Endothelial cell of umbilical vein (primary cell): Measurements from ENCODE around the gene PLXNC1. TPM values are rescaled to one million over a fixed set of nuclear protein-coding genes. Genes with fewer than 3 reads are reported as not detected.

Experiments
- BruUV-seq: library from RNA; stranded (reverse); fragments of 400-500 nt; replicated peaks from 2 replicates; lab custom pipeline; 2021; lab: Mats Ljungman, UMichigan
- CTCF ChIA-PET: fragments of 300-600, 350-600 bp; sonication (Branson Sonifier 250); formaldehyde crosslinking; loops from one replicate; lab custom pipeline; 2021; ENCODE audit warnings: antibody characterized with exemption, inconsistent platforms; lab: Charles Lee
- POLR2A ChIA-PET: fragments of 300-600, 350-600 bp; sonication (Branson Sonifier 250); formaldehyde crosslinking; loops from one replicate; lab custom pipeline; 2021; ENCODE audit warnings: antibody characterized with exemption, inconsistent platforms; lab: Charles Lee
- DNase-seq: peaks from one replicate; pipeline ENCODE4 v3.0.0-alpha.2; 2011; ENCODE audit warnings: low read depth, low spot score
- FAIRE-seq: peaks from 2 replicates; lab custom pipeline; 2011; peaks lifted over from hg19 to GRCh38; lab: Jason Lieb, UNC
- H2AFZ ChIP-seq: 2 replicates; pipeline ENCODE4 v1.6.0; 2012; ENCODE audit warnings: low read depth, low read length, control low read depth, inconsistent platforms
- H3K27ac ChIP-seq: 2 replicates; pipeline ENCODE4 v1.5.1; 2011; ENCODE audit warnings: low read depth, mild to moderate bottlenecking, control low read depth, low read length, moderate library complexity; ENCODE audit not compliant: insufficient read depth
- H3K27me3 ChIP-seq, 2 experiments: 2 replicates each; pipeline versions ENCODE4 v1.6.0 to v1.6.1; 2011; ENCODE audit warnings: low read length in 2 of 2, mixed read lengths in 1 of 2; ENCODE audit not compliant: control insufficient read depth in 2 of 2, insufficient read depth in 2 of 2
- H3K36me3 ChIP-seq, 2 experiments: 2 replicates in 1 of 2; 3 replicates in 1 of 2; pipeline ENCODE4 v1.5.1; 2011; ENCODE audit warnings: low read length in 2 of 2, mild to moderate bottlenecking in 1 of 2, moderate library complexity in 1 of 2; ENCODE audit not compliant: control insufficient read depth in 2 of 2, insufficient read depth in 2 of 2; ENCODE audit errors: extremely low read depth in 1 of 2
- H3K4me1 ChIP-seq: 3 replicates; pipeline ENCODE4 v1.5.1; 2011; ENCODE audit warnings: mild to moderate bottlenecking, low read length; ENCODE audit not compliant: control insufficient read depth, insufficient read depth; ENCODE audit errors: extremely low read depth
- H3K4me2 ChIP-seq: 2 replicates; pipeline ENCODE4 v1.6.1; 2011; ENCODE audit warnings: low read length, control low read depth, mixed read lengths; ENCODE audit not compliant: insufficient read depth
- H3K4me3 ChIP-seq, 3 experiments: fragments of 200-600 bp in 1 of 3; sonication (generic), shearing (Covaris generic) in 1 of 3; replicated peaks in 1 of 3; 2 replicates each; pipeline ENCODE4 v1.5.1; 2011 to 2016; ENCODE audit warnings: control low read depth in 3 of 3, low read length in 3 of 3, mild to moderate bottlenecking in 2 of 3, inconsistent platforms in 1 of 3, low read depth in 1 of 3, moderate library complexity in 1 of 3; ENCODE audit not compliant: insufficient read depth in 1 of 3
- H3K79me2 ChIP-seq: 2 replicates; pipeline ENCODE4 v1.6.0; 2012; ENCODE audit warnings: low read length, inconsistent platforms; ENCODE audit not compliant: control insufficient read depth, insufficient read depth
- H3K9ac ChIP-seq: replicated peaks from 2 replicates; pipeline ENCODE3; 2011; ENCODE audit warnings: low read length, control low read depth; ENCODE audit not compliant: insufficient read depth; ENCODE audit errors: extremely low read depth
- H3K9me1 ChIP-seq: replicated peaks from 3 replicates; pipeline ENCODE4 v1.6.0; 2011; ENCODE audit warnings: mild to moderate bottlenecking, low read length; ENCODE audit not compliant: control insufficient read depth, insufficient read depth; ENCODE audit errors: extremely low read depth
- H3K9me3 ChIP-seq: replicated peaks from 2 replicates; pipeline ENCODE4 v1.5.1; 2012; ENCODE audit warnings: low read length, inconsistent platforms; ENCODE audit not compliant: control insufficient read depth, insufficient read depth
- H4K20me1 ChIP-seq: replicated peaks from 2 replicates; pipeline ENCODE3; 2011; ENCODE audit warnings: mild to moderate bottlenecking, low read length; ENCODE audit not compliant: control insufficient read depth, insufficient read depth; ENCODE audit errors: extremely low read depth
- EZH2 ChIP-seq: IDR thresholded peaks from 2 replicates; pipeline ENCODE4 v1.6.1; 2012; ENCODE audit warnings: borderline replicate concordance, low read depth, mild to moderate bottlenecking, moderate library complexity, low read length, inconsistent platforms; ENCODE audit not compliant: severe bottlenecking
- FOS ChIP-seq: IDR thresholded peaks from 2 replicates; pipeline ENCODE4 v1.6.1; 2011; ENCODE audit warnings: mild to moderate bottlenecking, low read length, moderate library complexity, borderline replicate concordance; ENCODE audit not compliant: insufficient read depth
- GATA2 ChIP-seq: IDR thresholded peaks from 2 replicates; pipeline ENCODE4 v1.7.0; 2011; ENCODE audit warnings: low read depth, mild to moderate bottlenecking, moderate library complexity, mixed read lengths, low read length; ENCODE audit not compliant: insufficient read length, insufficient read depth
- JUN ChIP-seq: IDR thresholded peaks from 2 replicates; pipeline ENCODE4 v1.6.1; 2011; ENCODE audit warnings: borderline replicate concordance, low read depth; ENCODE audit not compliant: insufficient read length, insufficient read depth
- MYC ChIP-seq: IDR thresholded peaks from one replicate; pipeline ENCODE4 v1.6.1; 2011; ENCODE audit warnings: mild to moderate bottlenecking, low read depth, low read length
- POLR2A ChIP-seq: IDR thresholded peaks from 2 replicates; pipeline ENCODE4 v1.6.1; 2012; ENCODE audit warnings: low read depth, mild to moderate bottlenecking, control low read depth, low read length
- POLR2AphosphoS5 ChIP-seq: IDR thresholded peaks from 2 replicates; pipeline ENCODE4 v1.6.1; 2012; ENCODE audit warnings: low read depth, mild to moderate bottlenecking, control low read depth, low read length, moderate library complexity; ENCODE audit not compliant: insufficient read depth
- dilution Hi-C: fragments of 300-500 bp; cut with MboI; formaldehyde crosslinking; loops from one replicate; pipeline ENCODE4 v1.15.0; 2019; ENCODE audit warnings: low sequenced_read_pairs; ENCODE audit not compliant: extremely low pct_ligation_motif_present
- intact Hi-C: fragments of 100-400 bp; cut with micrococcal nuclease; formaldehyde crosslinking; loops from one replicate; pipeline ENCODE4 v1.10.0; 2022
- polyA plus RNA-seq, 4 experiments: library from polyadenylated mRNA; depleted of rRNA in 3 of 4; stranded (reverse) in 3 of 4; unstranded in 1 of 4; fragments of >200 nt; gene quantifications; 2 replicates each; pipeline versions ENCODE4 v1.2.1 to v1.2.3, GENCODE V29; 2011 to 2012; ENCODE audit warnings: missing spikeins in 1 of 4
- total RNA-seq: library from RNA; stranded (reverse); gene quantifications from 2 replicates; pipeline ENCODE4 v1.2.3, GENCODE V29; 2021
- TF ChIP-seq, protein P1 (sequence below), 2 donors: IDR thresholded peaks; 1 replicate in 1 of 2; 2 replicates in 1 of 2; pipeline ENCODE4 v1.5.1; 2011; ENCODE audit warnings: low read length in 2 of 2, mild to moderate bottlenecking in 2 of 2, moderate library complexity in 2 of 2, control low read depth in 1 of 2, inconsistent platforms in 1 of 2, low read depth in 1 of 2; ENCODE audit not compliant: insufficient read depth in 1 of 2; ENCODE audit errors: extremely low read depth in 1 of 2
- TF ChIP-seq, protein P2 (sequence below): IDR thresholded peaks from 2 replicates; pipeline ENCODE4 v1.6.1; 2011; ENCODE audit not compliant: insufficient read depth, insufficient read length

The PLXNC1 gene
- total and polyA plus RNA-seq, 2 donors (not counting 3 experiments of a cell fraction or from before 2014, with no cell fraction given) = 0.04 TPM; not detected in 1

DNA sequence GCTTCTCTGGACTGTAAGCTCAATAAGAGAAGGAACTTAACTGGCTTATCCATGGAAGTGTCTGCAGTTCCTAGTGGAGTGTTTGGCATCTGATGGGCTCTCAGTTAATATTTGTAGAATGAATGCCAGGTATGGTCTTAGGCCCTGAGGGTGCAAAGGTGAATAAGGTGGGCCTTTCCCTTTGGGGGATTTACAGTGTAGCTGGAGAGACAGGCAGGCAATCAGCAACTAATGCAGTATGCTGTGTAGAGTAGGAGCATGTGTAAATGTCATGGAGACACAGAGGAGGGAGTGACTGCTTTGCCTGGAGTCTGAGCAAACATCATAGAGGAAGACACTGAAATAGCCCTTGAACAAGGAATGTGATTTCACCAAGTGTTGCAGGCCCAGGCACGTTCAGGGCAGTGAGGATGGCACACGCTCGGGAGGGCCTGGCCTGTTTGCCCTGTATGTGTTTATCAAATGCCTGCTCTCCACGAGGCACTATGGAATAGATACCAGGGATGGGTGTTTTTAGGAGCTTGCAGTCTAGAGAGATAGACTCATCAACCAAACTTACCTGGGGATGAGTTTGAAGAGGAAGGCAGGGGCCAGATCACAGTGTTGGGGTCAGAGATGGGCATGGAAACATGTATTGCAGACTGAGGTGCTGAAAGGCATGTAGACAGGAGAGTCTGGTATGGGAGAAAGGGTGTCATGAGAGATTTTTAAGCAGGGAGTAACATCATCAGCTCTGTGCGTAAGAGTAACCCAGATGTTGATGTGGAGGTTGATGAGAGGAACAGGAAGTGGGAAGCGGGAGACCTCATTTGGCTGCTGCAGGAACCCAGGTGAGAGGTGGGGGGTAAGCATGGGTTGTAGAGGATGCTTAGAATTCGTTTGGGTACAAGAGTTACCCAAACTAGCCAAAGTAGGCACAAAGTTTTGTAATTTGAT lies 54.1 kb downstream of the PLXNC1 start:
- Histone ChIP-seq H3K9me3 (no peaks in the 10 kb centered on the region), H3K4me2 (no peak overlapping the region), H2AFZ (no peak overlapping the region), H3K27me3 (peaks cover 0 to 5% of the 10 kb centered on the region in 2 experiments), H3K9ac (no peak overlapping the region), H3K79me2 (no peaks in the 10 kb centered on the region), H4K20me1 (no peaks in the 10 kb centered on the region), H3K4me1 (no peaks in the 10 kb centered on the region), H3K36me3 (no peaks in the 10 kb centered on the region), H3K9me1 (no peaks in the 10 kb centered on the region), H3K27ac (no peak overlapping the region), H3K4me3 (no peak overlapping the region)
- FAIRE-seq = no peak
- CTCF ChIA-PET = no interaction called here
- dilution Hi-C loops (no loop called here), intact Hi-C loops (no loop called here)
- no peak for DNase-seq
- no TSS peak for BruUV-seq
- POLR2A ChIA-PET = no interaction called here
- TF ChIP-seq, protein P1, sequence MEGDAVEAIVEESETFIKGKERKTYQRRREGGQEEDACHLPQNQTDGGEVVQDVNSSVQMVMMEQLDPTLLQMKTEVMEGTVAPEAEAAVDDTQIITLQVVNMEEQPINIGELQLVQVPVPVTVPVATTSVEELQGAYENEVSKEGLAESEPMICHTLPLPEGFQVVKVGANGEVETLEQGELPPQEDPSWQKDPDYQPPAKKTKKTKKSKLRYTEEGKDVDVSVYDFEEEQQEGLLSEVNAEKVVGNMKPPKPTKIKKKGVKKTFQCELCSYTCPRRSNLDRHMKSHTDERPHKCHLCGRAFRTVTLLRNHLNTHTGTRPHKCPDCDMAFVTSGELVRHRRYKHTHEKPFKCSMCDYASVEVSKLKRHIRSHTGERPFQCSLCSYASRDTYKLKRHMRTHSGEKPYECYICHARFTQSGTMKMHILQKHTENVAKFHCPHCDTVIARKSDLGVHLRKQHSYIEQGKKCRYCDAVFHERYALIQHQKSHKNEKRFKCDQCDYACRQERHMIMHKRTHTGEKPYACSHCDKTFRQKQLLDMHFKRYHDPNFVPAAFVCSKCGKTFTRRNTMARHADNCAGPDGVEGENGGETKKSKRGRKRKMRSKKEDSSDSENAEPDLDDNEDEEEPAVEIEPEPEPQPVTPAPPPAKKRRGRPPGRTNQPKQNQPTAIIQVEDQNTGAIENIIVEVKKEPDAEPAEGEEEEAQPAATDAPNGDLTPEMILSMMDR (IDR thresholded peaks at IDR 0.05; ENCODE audit: extremely low read depth in 1 of 2, insufficient read depth in 1 of 2, low read depth in 1 of 2, low read length in 2 of 2) = no peak
- no peak for TF ChIP-seq MYC
- no peak for TF ChIP-seq JUN
- TF ChIP-seq, protein P2, sequence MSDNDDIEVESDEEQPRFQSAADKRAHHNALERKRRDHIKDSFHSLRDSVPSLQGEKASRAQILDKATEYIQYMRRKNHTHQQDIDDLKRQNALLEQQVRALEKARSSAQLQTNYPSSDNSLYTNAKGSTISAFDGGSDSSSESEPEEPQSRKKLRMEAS = no peak
- TF ChIP-seq GATA2 = no peak
- no peak for TF ChIP-seq FOS
- TF ChIP-seq POLR2A = no peak
- no peak for TF ChIP-seq EZH2
- no peak for TF ChIP-seq POLR2AphosphoS5
